Endodermal cell (in vitro differentiated cells): ENCODE data around the gene HSF2. TPM values are rescaled to one million over a fixed set of nuclear protein-coding genes. Genes with fewer than 3 reads are reported as not detected.

Experiments used
- DNase-seq: peaks from one replicate; pipeline ENCODE4 v3.0.0-alpha.2; 2017
- H3K27ac ChIP-seq: 2 replicates; pipeline ENCODE4 v1.5.1; 2013; ENCODE audit warnings: mild to moderate bottlenecking, low read depth, low read length, moderate library complexity
- H3K27me3 ChIP-seq: 2 replicates; pipeline ENCODE4 v1.6.1; 2013; ENCODE audit warnings: mild to moderate bottlenecking, low read length, moderate library complexity; ENCODE audit not compliant: insufficient read depth, control insufficient read depth, poor library complexity, severe bottlenecking
- H3K36me3 ChIP-seq: 2 replicates; pipeline ENCODE4 v1.7.0; 2013; ENCODE audit warnings: mild to moderate bottlenecking, low read length, moderate library complexity; ENCODE audit not compliant: control insufficient read depth, insufficient read depth
- H3K4me1 ChIP-seq: one replicate; pipeline ENCODE4 v1.7.0; 2013; ENCODE audit warnings: low read length; ENCODE audit not compliant: control insufficient read depth, insufficient read depth
- H3K4me3 ChIP-seq: 2 replicates; pipeline ENCODE4 v1.5.1; 2013; ENCODE audit warnings: mild to moderate bottlenecking, low read length, moderate library complexity
- H3K9ac ChIP-seq: 2 replicates; pipeline ENCODE4 v1.6.1; 2013; ENCODE audit warnings: mild to moderate bottlenecking, low read length, moderate library complexity; ENCODE audit not compliant: poor library complexity, severe bottlenecking; ENCODE audit errors: extremely low read depth
- H3K9me3 ChIP-seq: 2 replicates; pipeline ENCODE4 v1.6.1; 2013; ENCODE audit warnings: mild to moderate bottlenecking, low read length, moderate library complexity; ENCODE audit not compliant: control insufficient read depth
- H3K27ac Mint-ChIP-seq: 2 replicates; pipeline ENCODE4 v1.8.0; 2020; ENCODE audit warnings: mixed read lengths
- H3K27me3 Mint-ChIP-seq: 2 replicates; pipeline ENCODE4 v1.8.0; 2021; ENCODE audit warnings: mild to moderate bottlenecking, mixed read lengths; ENCODE audit not compliant: insufficient read depth
- H3K36me3 Mint-ChIP-seq: 2 replicates; pipeline ENCODE4 v1.8.0; 2020; ENCODE audit warnings: low read depth, mixed read lengths
- H3K4me1 Mint-ChIP-seq: 2 replicates; pipeline ENCODE4 v1.8.0; 2020; ENCODE audit warnings: mixed read lengths
- H3K4me3 Mint-ChIP-seq: 2 replicates; pipeline ENCODE4 v1.8.0; 2020; ENCODE audit warnings: mild to moderate bottlenecking, moderate library complexity, mixed read lengths
- H3K9me3 Mint-ChIP-seq: 2 replicates; pipeline ENCODE4 v1.8.0; 2020; ENCODE audit warnings: mild to moderate bottlenecking, mixed read lengths
- CTCF ChIP-seq: fragments of 200-600 bp; sonication (generic); conservative IDR thresholded peaks from 2 replicates; pipeline ENCODE4 v1.5.0; 2021; ENCODE audit warnings: antibody characterized with exemption, mild to moderate bottlenecking
- WGBS, 2 experiments: methylation state at CpG; one replicate each; pipeline versions ENCODE4 v1.1.5 to v1.1.7; 2013; ENCODE audit warnings: missing lambda C conversion rate in 2 of 2, mixed read lengths in 1 of 2; ENCODE audit not compliant: insufficient coverage in 1 of 2, insufficient read length in 1 of 2; 5-methylcytosine and 5-hydroxymethylcytosine counted together
- total RNA-seq, 2 donors: library from RNA; stranded (reverse); fragmentation: NEBNext Ultra II Directional in 1 of 2; extraction: Animal tissue kit (Norgen Biotek cat#: 25700) in 1 of 2; gene quantifications; 2 replicates in 1 of 2; 3 replicates in 1 of 2; pipeline ENCODE4 v1.2.1, GENCODE V29; 2021

Gene HSF2
- total RNA-seq, 2 donors from 2014 or later, result 21.0 to 34.2 TPM

DNA sequence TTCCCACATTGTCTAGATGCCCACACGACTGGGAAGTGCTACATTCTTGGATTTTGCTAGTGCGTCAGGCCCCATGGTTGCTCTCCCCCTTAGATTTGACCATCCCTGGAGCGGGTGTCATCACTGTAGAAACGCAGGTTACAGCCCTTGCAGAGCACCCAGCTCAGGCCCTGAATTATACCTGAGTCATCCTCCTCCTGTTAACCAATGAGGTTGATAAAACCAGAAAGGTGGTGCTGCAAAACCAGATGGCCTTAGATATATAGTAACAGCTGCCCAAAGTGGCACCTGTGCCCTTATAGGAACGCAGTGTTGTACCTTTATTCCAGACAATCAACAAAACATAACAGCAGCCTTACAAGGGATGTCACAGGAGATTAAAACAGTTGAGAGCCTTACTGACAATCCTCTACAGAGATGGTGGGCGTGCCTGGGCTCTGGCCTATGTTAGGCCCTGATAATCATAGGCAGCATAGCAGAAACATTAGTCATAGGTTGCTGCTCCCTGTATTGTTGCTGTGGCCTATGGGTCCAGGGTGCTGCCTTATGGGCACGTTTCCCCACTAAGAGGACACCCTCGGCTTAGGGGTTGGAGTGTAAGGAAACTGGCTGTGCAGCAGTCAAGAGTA is 33.6 kb upstream of the HSF2 start:
- no peaks in the 10 kb centered on the region for H3K36me3 Mint-ChIP-seq
- Histone ChIP-seq H3K9ac (no peak overlapping the region), H3K9me3 (no peaks in the 10 kb centered on the region), H3K4me3 (no peak overlapping the region), H3K4me1 (no peaks in the 10 kb centered on the region), H3K27me3 (no peaks in the 10 kb centered on the region), H3K27ac (no peak overlapping the region), H3K36me3 (no peaks in the 10 kb centered on the region)
- 90 to 93% methylated on average over 7 to 8 of the region's 8 CpGs for WGBS, 2 experiments
- H3K27ac Mint-ChIP-seq, result no peak overlapping the region
- H3K9me3 Mint-ChIP-seq, result no peaks in the 10 kb centered on the region
- no peak overlapping the region for H3K4me3 Mint-ChIP-seq
- no peak for DNase-seq
- H3K4me1 Mint-ChIP-seq, result no peaks in the 10 kb centered on the region
- H3K27me3 Mint-ChIP-seq, result peaks cover 2% of the 10 kb centered on the region
- TF ChIP-seq CTCF, result no peak

GRCh38 chr6:122367171-122367570 is 32.3 kb upstream of the HSF2 start:
- no peak for DNase-seq
- H3K27ac ChIP-seq, result no peak overlapping the region
- WGBS, 2 experiments, result 71 to 94% methylated on average over 1 of the region's 1 CpG
- no peaks in the 10 kb centered on the region for H3K36me3 ChIP-seq
- no peaks in the 10 kb centered on the region for H3K36me3 Mint-ChIP-seq
- H3K9me3 ChIP-seq, result no peaks in the 10 kb centered on the region
- no peak overlapping the region for H3K4me3 Mint-ChIP-seq
- no peaks in the 10 kb centered on the region for H3K27me3 ChIP-seq
- TF ChIP-seq CTCF, result no peak
- H3K4me1 ChIP-seq, result no peaks in the 10 kb centered on the region
- H3K4me1 Mint-ChIP-seq, result no peaks in the 10 kb centered on the region
- H3K27ac Mint-ChIP-seq, result no peak overlapping the region
- no peak overlapping the region for H3K4me3 ChIP-seq
- H3K27me3 Mint-ChIP-seq, result peaks cover 2% of the 10 kb centered on the region
- no peaks in the 10 kb centered on the region for H3K9me3 Mint-ChIP-seq
- H3K9ac ChIP-seq, result no peak overlapping the region

DNA sequence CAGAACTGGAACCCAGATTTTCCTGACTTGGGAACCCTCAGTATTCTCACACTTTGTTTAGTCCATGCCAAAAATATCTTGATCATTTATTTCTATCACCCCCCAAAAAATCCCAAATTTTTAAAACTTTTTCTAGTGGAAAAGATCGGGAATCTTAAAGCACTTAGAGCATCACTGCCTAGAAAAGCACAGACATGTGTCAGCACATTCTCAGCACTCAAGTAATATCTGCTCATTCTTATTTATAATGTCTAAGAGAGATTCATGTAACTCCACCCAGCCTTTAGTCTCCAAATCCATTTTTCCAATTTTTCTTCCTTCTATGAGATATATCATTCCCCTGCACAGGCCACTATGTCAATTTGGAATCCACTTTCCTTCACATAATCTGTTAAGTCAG is 29.9 kb upstream of the HSF2 start:
- H3K27ac Mint-ChIP-seq, result no peak overlapping the region
- DNase-seq, result no peak
- TF ChIP-seq CTCF, result no peak

More for the DNA sequence above, 29.9 kb upstream of the HSF2 start:
- H3K27me3 Mint-ChIP-seq, result peaks cover 9% of the 10 kb centered on the region
- WGBS, 2 experiments, result 100% methylated on average over 1 of the region's 1 CpG; no CpG with 5 or more reads in 1 of the 2 experiments
- H3K9me3 ChIP-seq, result no peaks in the 10 kb centered on the region
- H3K9me3 Mint-ChIP-seq, result no peaks in the 10 kb centered on the region
- no peak overlapping the region for H3K9ac ChIP-seq
- H3K27me3 ChIP-seq, result no peaks in the 10 kb centered on the region
- no peaks in the 10 kb centered on the region for H3K4me1 ChIP-seq
- no peak overlapping the region for H3K27ac ChIP-seq
- no peaks in the 10 kb centered on the region for H3K36me3 ChIP-seq
- no peaks in the 10 kb centered on the region for H3K36me3 Mint-ChIP-seq
- no peaks in the 10 kb centered on the region for H3K4me1 Mint-ChIP-seq
- no peak overlapping the region for H3K4me3 ChIP-seq
- no peak overlapping the region for H3K4me3 Mint-ChIP-seq
